ENCODE measurements around the gene PAQR8.

- TF ChIP-seq CTCF (IDR thresholded peaks at IDR 0.05; ENCODE audit: low read length) (no peak), EZH2 (optimal IDR thresholded peaks at IDR 0.05; ENCODE audit: low read depth, low read length) (no peak)
Measured at GRCh38 chr6:52341561-52342260, 20.2 kb upstream of the PAQR8 start.
